Measurements from ENCODE around the gene CRKL.
"Not testable (repeated sequence)": the region's sequence is repeated elsewhere in the genome, so short reads cannot be mapped to it uniquely, and the experiment has no call there.

CRKL gene

GRCh38 chr22:20937794-20938671, 20.8 kb downstream of the CRKL start:
- Histone ChIP-seq H3K4me1 (ENCODE audit: control insufficient read depth, low read depth, low read length) (peaks cover 2% of the 10 kb centered on the region), H4K8ac (ENCODE audit: low read depth, low read length) (no peak overlapping the region), H3K27me3 (ENCODE audit: insufficient read depth, low read length, poor library complexity) (no peaks in the 10 kb centered on the region), H3K79me1 (ENCODE audit: low read length) (peaks cover 12% of the 10 kb centered on the region), H3K4ac (ENCODE audit: low read depth, low read length) (no peak overlapping the region), H2BK120ac (ENCODE audit: low read depth, low read length) (no peak overlapping the region), H3K27ac (ENCODE audit: low read depth, low read length) (no peak overlapping the region), H4K5ac (ENCODE audit: low read length) (no peak overlapping the region), H3K18ac (ENCODE audit: low read length) (no peak overlapping the region), H3K56ac (ENCODE audit: low read length) (no peak overlapping the region), H2BK15ac (replicated peaks; ENCODE audit: low read depth) (no peak overlapping the region), H3K23ac (ENCODE audit: low read length) (no peak overlapping the region), H3K79me2 (ENCODE audit: control insufficient read depth, insufficient read depth, low read length) (peaks cover 85% of the 10 kb centered on the region), H3K4me2 (ENCODE audit: low read length) (no peak overlapping the region), H3K9ac (ENCODE audit: low read length) (no peak overlapping the region), H2AK5ac (ENCODE audit: low read length) (no peak overlapping the region), H3K36me3 (ENCODE audit: control insufficient read depth, insufficient read depth, low read length) (peaks cover 7% of the 10 kb centered on the region), H3K4me3 (ENCODE audit: low read length) (no peak overlapping the region), H2BK5ac (ENCODE audit: low read length) (no peak overlapping the region)
- no peak for DNase-seq
- no CpG with 5 or more reads among the region's 8 CpGs for WGBS (ENCODE audit: extremely low coverage, insufficient coverage, low lambda C conversion rate)

- H3K27ac ChIP-seq (ENCODE audit: low read depth, low read length); H2AK5ac ChIP-seq (ENCODE audit: low read length); H3K27me3 ChIP-seq (ENCODE audit: insufficient read depth, low read length, poor library complexity); H3K4ac ChIP-seq (ENCODE audit: low read depth, low read length); H4K5ac ChIP-seq (ENCODE audit: low read length); H3K36me3 ChIP-seq (ENCODE audit: control insufficient read depth, insufficient read depth, low read length); H3K79me1 ChIP-seq (ENCODE audit: low read length); H3K4me2 ChIP-seq (ENCODE audit: low read length); H3K4me1 ChIP-seq (ENCODE audit: control insufficient read depth, low read depth, low read length); DNase-seq; H4K8ac ChIP-seq (ENCODE audit: low read depth, low read length); H3K4me3 ChIP-seq (ENCODE audit: low read length); H3K9ac ChIP-seq (ENCODE audit: low read length); H2BK15ac ChIP-seq (replicated peaks; ENCODE audit: low read depth); H3K23ac ChIP-seq (ENCODE audit: low read length); H2BK5ac ChIP-seq (ENCODE audit: low read length); H3K18ac ChIP-seq (ENCODE audit: low read length); H2BK120ac ChIP-seq (ENCODE audit: low read depth, low read length); H3K56ac ChIP-seq (ENCODE audit: low read length): not testable (repeated sequence)
- no CpG with 5 or more reads among the region's 14 CpGs for WGBS (ENCODE audit: extremely low coverage, insufficient coverage, low lambda C conversion rate)
- H3K79me2 ChIP-seq (ENCODE audit: control insufficient read depth, insufficient read depth, low read length) = peaks cover 87% of the 10 kb centered on the region
These were observed 22.4 kb downstream of the CRKL start for GRCh38 chr22:20939457-20940185.

- DNase-seq = no peak
- Histone ChIP-seq H3K4ac (ENCODE audit: low read depth, low read length) (no peak overlapping the region), H3K4me3 (ENCODE audit: low read length) (no peak overlapping the region), H3K9ac (ENCODE audit: low read length) (no peak overlapping the region), H3K4me2 (ENCODE audit: low read length) (no peak overlapping the region), H3K79me1 (ENCODE audit: low read length) (peaks cover 9% of the 10 kb centered on the region), H3K36me3 (ENCODE audit: control insufficient read depth, insufficient read depth, low read length) (peaks cover 4% of the 10 kb centered on the region), H3K4me1 (ENCODE audit: control insufficient read depth, low read depth, low read length) (peaks cover 2% of the 10 kb centered on the region), H3K27me3 (ENCODE audit: insufficient read depth, low read length, poor library complexity) (no peaks in the 10 kb centered on the region), H3K18ac (ENCODE audit: low read length) (no peak overlapping the region), H2BK5ac (ENCODE audit: low read length) (no peak overlapping the region), H2BK15ac (replicated peaks; ENCODE audit: low read depth) (no peak overlapping the region), H4K8ac (ENCODE audit: low read depth, low read length) (no peak overlapping the region), H2BK120ac (ENCODE audit: low read depth, low read length) (no peak overlapping the region), H3K79me2 (ENCODE audit: control insufficient read depth, insufficient read depth, low read length) (peaks cover 86% of the 10 kb centered on the region), H3K56ac (ENCODE audit: low read length) (no peak overlapping the region), H3K23ac (ENCODE audit: low read length) (no peak overlapping the region), H4K5ac (ENCODE audit: low read length) (no peak overlapping the region), H3K27ac (ENCODE audit: low read depth, low read length) (no peak overlapping the region), H2AK5ac (ENCODE audit: low read length) (no peak overlapping the region)
- no CpG with 5 or more reads among the region's 3 CpGs for WGBS (ENCODE audit: extremely low coverage, insufficient coverage, low lambda C conversion rate)
These were observed 23.0 kb downstream of the CRKL start for GRCh38 chr22:20940186-20940651.

- no peak for DNase-seq
- WGBS (ENCODE audit: extremely low coverage, insufficient coverage, low lambda C conversion rate) = no CpG with 5 or more reads among the region's 4 CpGs
- Histone ChIP-seq H3K27me3 (ENCODE audit: insufficient read depth, low read length, poor library complexity) (no peaks in the 10 kb centered on the region), H4K5ac (ENCODE audit: low read length) (no peak overlapping the region), H2BK5ac (ENCODE audit: low read length) (no peak overlapping the region), H3K4me1 (ENCODE audit: control insufficient read depth, low read depth, low read length) (peaks cover 2% of the 10 kb centered on the region), H3K56ac (ENCODE audit: low read length) (no peak overlapping the region), H3K4me2 (ENCODE audit: low read length) (no peak overlapping the region), H2BK120ac (ENCODE audit: low read depth, low read length) (no peak overlapping the region), H3K79me2 (ENCODE audit: control insufficient read depth, insufficient read depth, low read length) (peaks cover 86% of the 10 kb centered on the region), H3K4ac (ENCODE audit: low read depth, low read length) (no peak overlapping the region), H3K9ac (ENCODE audit: low read length) (no peak overlapping the region), H2BK15ac (replicated peaks; ENCODE audit: low read depth) (no peak overlapping the region), H2AK5ac (ENCODE audit: low read length) (no peak overlapping the region), H3K27ac (ENCODE audit: low read depth, low read length) (no peak overlapping the region), H3K36me3 (ENCODE audit: control insufficient read depth, insufficient read depth, low read length) (peaks cover 4% of the 10 kb centered on the region), H3K18ac (ENCODE audit: low read length) (no peak overlapping the region), H3K79me1 (ENCODE audit: low read length) (peaks cover 10% of the 10 kb centered on the region), H4K8ac (ENCODE audit: low read depth, low read length) (no peak overlapping the region), H3K23ac (ENCODE audit: low read length) (no peak overlapping the region), H3K4me3 (ENCODE audit: low read length) (no peak overlapping the region)
These were observed 23.7 kb downstream of the CRKL start for GRCh38 chr22:20940904-20941385.

- not testable (repeated sequence) for H3K4me2 ChIP-seq (ENCODE audit: low read length); H4K5ac ChIP-seq (ENCODE audit: low read length); H3K36me3 ChIP-seq (ENCODE audit: control insufficient read depth, insufficient read depth, low read length); H3K27ac ChIP-seq (ENCODE audit: low read depth, low read length); H3K9ac ChIP-seq (ENCODE audit: low read length); H3K4ac ChIP-seq (ENCODE audit: low read depth, low read length); H2BK120ac ChIP-seq (ENCODE audit: low read depth, low read length); H3K18ac ChIP-seq (ENCODE audit: low read length); H2AK5ac ChIP-seq (ENCODE audit: low read length); H2BK5ac ChIP-seq (ENCODE audit: low read length); H3K4me3 ChIP-seq (ENCODE audit: low read length); H3K56ac ChIP-seq (ENCODE audit: low read length); H3K4me1 ChIP-seq (ENCODE audit: control insufficient read depth, low read depth, low read length); H3K27me3 ChIP-seq (ENCODE audit: insufficient read depth, low read length, poor library complexity); H3K23ac ChIP-seq (ENCODE audit: low read length); DNase-seq; H4K8ac ChIP-seq (ENCODE audit: low read depth, low read length); H2BK15ac ChIP-seq (replicated peaks; ENCODE audit: low read depth)
- no CpG with 5 or more reads among the region's 7 CpGs for WGBS (ENCODE audit: extremely low coverage, insufficient coverage, low lambda C conversion rate)
- Histone ChIP-seq H3K79me2 (ENCODE audit: control insufficient read depth, insufficient read depth, low read length) (peaks cover 88% of the 10 kb centered on the region), H3K79me1 (ENCODE audit: low read length) (peaks cover 12% of the 10 kb centered on the region)
These were observed 25.1 kb downstream of the CRKL start for GRCh38 chr22:20942203-20942902.

All from mesendoderm (in vitro differentiated cells).